Endothelial cell of umbilical vein (primary cell): ENCODE results near the gene CNTNAP2. TPM values are rescaled to one million over a fixed set of nuclear protein-coding genes. Genes with fewer than 3 reads are reported as not detected.

Experiments
- BruUV-seq: library from RNA; stranded (reverse); fragments of 400-500 nt; replicated peaks from 2 replicates; lab custom pipeline; 2021; lab: Mats Ljungman, UMichigan
- CTCF ChIA-PET: fragments of 300-600, 350-600 bp; sonication (Branson Sonifier 250); formaldehyde crosslinking; loops from one replicate; lab custom pipeline; 2021; ENCODE audit warnings: antibody characterized with exemption, inconsistent platforms; lab: Charles Lee
- POLR2A ChIA-PET: fragments of 300-600, 350-600 bp; sonication (Branson Sonifier 250); formaldehyde crosslinking; loops from one replicate; lab custom pipeline; 2021; ENCODE audit warnings: antibody characterized with exemption, inconsistent platforms; lab: Charles Lee
- DNase-seq: peaks from one replicate; pipeline ENCODE4 v3.0.0-alpha.2; 2011; ENCODE audit warnings: low read depth, low spot score
- FAIRE-seq: peaks from 2 replicates; lab custom pipeline; 2011; peaks lifted over from hg19 to GRCh38; lab: Jason Lieb, UNC
- H2AFZ ChIP-seq: 2 replicates; pipeline ENCODE4 v1.6.0; 2012; ENCODE audit warnings: low read depth, low read length, control low read depth, inconsistent platforms
- H3K27ac ChIP-seq: 2 replicates; pipeline ENCODE4 v1.5.1; 2011; ENCODE audit warnings: low read depth, mild to moderate bottlenecking, control low read depth, low read length, moderate library complexity; ENCODE audit not compliant: insufficient read depth
- H3K27me3 ChIP-seq, 2 experiments: 2 replicates each; pipeline versions ENCODE4 v1.6.0 to v1.6.1; 2011; ENCODE audit warnings: low read length in 2 of 2, mixed read lengths in 1 of 2; ENCODE audit not compliant: control insufficient read depth in 2 of 2, insufficient read depth in 2 of 2
- H3K36me3 ChIP-seq, 2 experiments: 2 replicates in 1 of 2; 3 replicates in 1 of 2; pipeline ENCODE4 v1.5.1; 2011; ENCODE audit warnings: low read length in 2 of 2, mild to moderate bottlenecking in 1 of 2, moderate library complexity in 1 of 2; ENCODE audit not compliant: control insufficient read depth in 2 of 2, insufficient read depth in 2 of 2; ENCODE audit errors: extremely low read depth in 1 of 2
- H3K4me1 ChIP-seq: 3 replicates; pipeline ENCODE4 v1.5.1; 2011; ENCODE audit warnings: mild to moderate bottlenecking, low read length; ENCODE audit not compliant: control insufficient read depth, insufficient read depth; ENCODE audit errors: extremely low read depth
- H3K4me2 ChIP-seq: 2 replicates; pipeline ENCODE4 v1.6.1; 2011; ENCODE audit warnings: low read length, control low read depth, mixed read lengths; ENCODE audit not compliant: insufficient read depth
- H3K4me3 ChIP-seq, 3 experiments: fragments of 200-600 bp in 1 of 3; sonication (generic), shearing (Covaris generic) in 1 of 3; replicated peaks in 1 of 3; 2 replicates each; pipeline ENCODE4 v1.5.1; 2011 to 2016; ENCODE audit warnings: control low read depth in 3 of 3, low read length in 3 of 3, mild to moderate bottlenecking in 2 of 3, inconsistent platforms in 1 of 3, low read depth in 1 of 3, moderate library complexity in 1 of 3; ENCODE audit not compliant: insufficient read depth in 1 of 3
- H3K79me2 ChIP-seq: 2 replicates; pipeline ENCODE4 v1.6.0; 2012; ENCODE audit warnings: low read length, inconsistent platforms; ENCODE audit not compliant: control insufficient read depth, insufficient read depth
- H3K9ac ChIP-seq: replicated peaks from 2 replicates; pipeline ENCODE3; 2011; ENCODE audit warnings: low read length, control low read depth; ENCODE audit not compliant: insufficient read depth; ENCODE audit errors: extremely low read depth
- H3K9me1 ChIP-seq: replicated peaks from 3 replicates; pipeline ENCODE4 v1.6.0; 2011; ENCODE audit warnings: mild to moderate bottlenecking, low read length; ENCODE audit not compliant: control insufficient read depth, insufficient read depth; ENCODE audit errors: extremely low read depth
- H3K9me3 ChIP-seq: replicated peaks from 2 replicates; pipeline ENCODE4 v1.5.1; 2012; ENCODE audit warnings: low read length, inconsistent platforms; ENCODE audit not compliant: control insufficient read depth, insufficient read depth
- H4K20me1 ChIP-seq: replicated peaks from 2 replicates; pipeline ENCODE3; 2011; ENCODE audit warnings: mild to moderate bottlenecking, low read length; ENCODE audit not compliant: control insufficient read depth, insufficient read depth; ENCODE audit errors: extremely low read depth
- CTCF ChIP-seq, 2 donors: IDR thresholded peaks; 1 replicate in 1 of 2; 2 replicates in 1 of 2; pipeline ENCODE4 v1.5.1; 2011; ENCODE audit warnings: low read length in 2 of 2, mild to moderate bottlenecking in 2 of 2, moderate library complexity in 2 of 2, control low read depth in 1 of 2, inconsistent platforms in 1 of 2, low read depth in 1 of 2; ENCODE audit not compliant: insufficient read depth in 1 of 2; ENCODE audit errors: extremely low read depth in 1 of 2
- EZH2 ChIP-seq: IDR thresholded peaks from 2 replicates; pipeline ENCODE4 v1.6.1; 2012; ENCODE audit warnings: borderline replicate concordance, low read depth, mild to moderate bottlenecking, moderate library complexity, low read length, inconsistent platforms; ENCODE audit not compliant: severe bottlenecking
- FOS ChIP-seq: IDR thresholded peaks from 2 replicates; pipeline ENCODE4 v1.6.1; 2011; ENCODE audit warnings: mild to moderate bottlenecking, low read length, moderate library complexity, borderline replicate concordance; ENCODE audit not compliant: insufficient read depth
- GATA2 ChIP-seq: IDR thresholded peaks from 2 replicates; pipeline ENCODE4 v1.7.0; 2011; ENCODE audit warnings: low read depth, mild to moderate bottlenecking, moderate library complexity, mixed read lengths, low read length; ENCODE audit not compliant: insufficient read length, insufficient read depth
- JUN ChIP-seq: IDR thresholded peaks from 2 replicates; pipeline ENCODE4 v1.6.1; 2011; ENCODE audit warnings: borderline replicate concordance, low read depth; ENCODE audit not compliant: insufficient read length, insufficient read depth
- MAX ChIP-seq: IDR thresholded peaks from 2 replicates; pipeline ENCODE4 v1.6.1; 2011; ENCODE audit not compliant: insufficient read depth, insufficient read length
- MYC ChIP-seq: IDR thresholded peaks from one replicate; pipeline ENCODE4 v1.6.1; 2011; ENCODE audit warnings: mild to moderate bottlenecking, low read depth, low read length
- POLR2A ChIP-seq: IDR thresholded peaks from 2 replicates; pipeline ENCODE4 v1.6.1; 2012; ENCODE audit warnings: low read depth, mild to moderate bottlenecking, control low read depth, low read length
- POLR2AphosphoS5 ChIP-seq: IDR thresholded peaks from 2 replicates; pipeline ENCODE4 v1.6.1; 2012; ENCODE audit warnings: low read depth, mild to moderate bottlenecking, control low read depth, low read length, moderate library complexity; ENCODE audit not compliant: insufficient read depth
- dilution Hi-C: fragments of 300-500 bp; cut with MboI; formaldehyde crosslinking; loops from one replicate; pipeline ENCODE4 v1.15.0; 2019; ENCODE audit warnings: low sequenced_read_pairs; ENCODE audit not compliant: extremely low pct_ligation_motif_present
- intact Hi-C: fragments of 100-400 bp; cut with micrococcal nuclease; formaldehyde crosslinking; loops from one replicate; pipeline ENCODE4 v1.10.0; 2022
- polyA plus RNA-seq, 4 experiments: library from polyadenylated mRNA; depleted of rRNA in 3 of 4; stranded (reverse) in 3 of 4; unstranded in 1 of 4; fragments of >200 nt; gene quantifications; 2 replicates each; pipeline versions ENCODE4 v1.2.1 to v1.2.3, GENCODE V29; 2011 to 2012; ENCODE audit warnings: missing spikeins in 1 of 4
- total RNA-seq: library from RNA; stranded (reverse); gene quantifications from 2 replicates; pipeline ENCODE4 v1.2.3, GENCODE V29; 2021

Gene CNTNAP2
- total and polyA plus RNA-seq, 2 donors (not counting 3 experiments of a cell fraction or from before 2014, with no cell fraction given): not detected

- no peak overlapping the region for H2AFZ ChIP-seq
- FAIRE-seq: no peak
- H3K27me3 ChIP-seq: no peaks in the 10 kb centered on the region
- peaks cover 2% of the 10 kb centered on the region for H3K9me3 ChIP-seq
- POLR2A ChIA-PET: no interaction called here
- intact Hi-C loops (no loop called here), dilution Hi-C loops (no loop called here)
- TF ChIP-seq POLR2AphosphoS5: no peak
- no peak for TF ChIP-seq MAX
- no peak for TF ChIP-seq FOS
- no peak for TF ChIP-seq JUN
- TF ChIP-seq MYC: no peak
- TF ChIP-seq CTCF (IDR thresholded peaks at IDR 0.05; ENCODE audit: extremely low read depth in 1 of 2, insufficient read depth in 1 of 2, low read depth in 1 of 2, low read length in 2 of 2): no peak
- no peak for TF ChIP-seq GATA2
- TF ChIP-seq EZH2: no peak
- no peak for TF ChIP-seq POLR2A
- no peak overlapping the region for H3K4me3 ChIP-seq
- no peak overlapping the region for H3K9ac ChIP-seq
- no peaks in the 10 kb centered on the region for H3K4me1 ChIP-seq
- no peak for DNase-seq
- H3K9me1 ChIP-seq: no peaks in the 10 kb centered on the region
- no peaks in the 10 kb centered on the region for H4K20me1 ChIP-seq
- no peak overlapping the region for H3K27ac ChIP-seq
- CTCF ChIA-PET: no interaction called here
- H3K36me3 ChIP-seq: no peaks in the 10 kb centered on the region
- no peaks in the 10 kb centered on the region for H3K79me2 ChIP-seq
- no peak overlapping the region for H3K4me2 ChIP-seq
- no TSS peak for BruUV-seq
Observed at GRCh38 chr7:147405621-147406020, 1289.0 kb downstream of the CNTNAP2 start.
